Caco-2 (cell line): ENCODE results near the gene PACS1. TPM values are rescaled to one million over a fixed set of nuclear protein-coding genes. Genes with fewer than 3 reads are reported as not detected.
"Not testable (repeated sequence)": the region's sequence is repeated elsewhere in the genome, so short reads cannot be mapped to it uniquely, and the experiment has no call there.

Experiments used
- BruUV-seq: library from RNA; stranded (reverse); fragments of 400-500 nt; replicated peaks from 2 replicates; lab custom pipeline; 2021; lab: Mats Ljungman, UMichigan
- CTCF ChIA-PET: fragments of 300-600 bp; sonication (Branson Sonifier 250); formaldehyde crosslinking; loops from one replicate; lab custom pipeline; 2022; ENCODE audit warnings: antibody characterized with exemption; lab: Charles Lee
- POLR2A ChIA-PET: fragments of 300-600 bp; sonication (Branson Sonifier 250); formaldehyde crosslinking; loops from one replicate; lab custom pipeline; 2022; ENCODE audit warnings: antibody characterized with exemption; lab: Charles Lee
- DNase-seq, 2 experiments: peaks; one replicate each; pipeline versions ENCODE4 v3.0.0 to v3.0.0-alpha.2; 2020 to 2022
- H3K27me3 ChIP-seq: replicated peaks from 2 replicates; pipeline ENCODE4 v1.6.0; 2011; ENCODE audit warnings: low read length; ENCODE audit not compliant: control insufficient read depth, insufficient read depth
- H3K36me3 ChIP-seq: 2 replicates; pipeline ENCODE4 v1.5.1; 2011; ENCODE audit warnings: low read length; ENCODE audit not compliant: control insufficient read depth, insufficient read depth
- H3K4me1 ChIP-seq: fragments of 250-450 bp; sonication (Bioruptor Pico); 2 replicates; pipeline ENCODE4 v1.5.1; 2020; ENCODE audit warnings: mild to moderate bottlenecking
- H3K4me3 ChIP-seq: 2 replicates; pipeline ENCODE4 v1.5.1; 2011; ENCODE audit warnings: low read depth, mild to moderate bottlenecking, control low read depth, low read length
- H3K9me3 ChIP-seq: fragments of 250-450 bp; sonication (Bioruptor Pico); 2 replicates; pipeline ENCODE4 v1.5.1; 2020; ENCODE audit warnings: mild to moderate bottlenecking, moderate library complexity
- H3K27ac Mint-ChIP-seq: one replicate; pipeline ENCODE4 v1.8.0; 2022; ENCODE audit warnings: mixed read lengths; ENCODE audit not compliant: unreplicated experiment
- H3K27me3 Mint-ChIP-seq: one replicate; pipeline ENCODE4 v1.8.0; 2022; ENCODE audit warnings: mixed read lengths; ENCODE audit not compliant: insufficient read depth, unreplicated experiment
- H3K36me3 Mint-ChIP-seq: one replicate; pipeline ENCODE4 v1.8.0; 2022; ENCODE audit warnings: mild to moderate bottlenecking, mixed read lengths; ENCODE audit not compliant: insufficient read depth, unreplicated experiment
- H3K4me1 Mint-ChIP-seq: one replicate; pipeline ENCODE4 v1.8.0; 2022; ENCODE audit warnings: low read depth, mixed read lengths; ENCODE audit not compliant: unreplicated experiment
- H3K4me3 Mint-ChIP-seq: one replicate; pipeline ENCODE4 v1.8.0; 2022; ENCODE audit warnings: mild to moderate bottlenecking, moderate library complexity, mixed read lengths; ENCODE audit not compliant: unreplicated experiment
- H3K9me3 Mint-ChIP-seq: one replicate; pipeline ENCODE4 v1.8.0; 2022; ENCODE audit warnings: mixed read lengths; ENCODE audit not compliant: unreplicated experiment
- intact Hi-C: fragments of 100-400 bp; cut with micrococcal nuclease; formaldehyde crosslinking; loops from one replicate; pipeline ENCODE4 v1.10.0; 2022; ENCODE audit not compliant: unreplicated experiment
- total RNA-seq: library from RNA; stranded (reverse); gene quantifications from 2 replicates; pipeline ENCODE4 v1.2.3, GENCODE V29; 2022
- TF ChIP-seq, protein P1 (sequence below), 2 experiments: fragments of 200-600 bp in 1 of 2; IDR thresholded peaks; 1 replicate in 1 of 2; 2 replicates in 1 of 2; pipeline versions ENCODE4 v1.5.1 to v1.8.0; 2011 to 2022; ENCODE audit warnings: antibody characterized with exemption in 1 of 2, control low read depth in 1 of 2, inconsistent platforms in 1 of 2, low read depth in 1 of 2, low read length in 1 of 2, mild to moderate bottlenecking in 1 of 2, moderate library complexity in 1 of 2; ENCODE audit not compliant: insufficient read depth in 1 of 2, severe bottlenecking in 1 of 2, unreplicated experiment in 1 of 2

Gene PACS1
- total RNA-seq, 1 experiment from 2014 or later = 82.2 TPM

DNA sequence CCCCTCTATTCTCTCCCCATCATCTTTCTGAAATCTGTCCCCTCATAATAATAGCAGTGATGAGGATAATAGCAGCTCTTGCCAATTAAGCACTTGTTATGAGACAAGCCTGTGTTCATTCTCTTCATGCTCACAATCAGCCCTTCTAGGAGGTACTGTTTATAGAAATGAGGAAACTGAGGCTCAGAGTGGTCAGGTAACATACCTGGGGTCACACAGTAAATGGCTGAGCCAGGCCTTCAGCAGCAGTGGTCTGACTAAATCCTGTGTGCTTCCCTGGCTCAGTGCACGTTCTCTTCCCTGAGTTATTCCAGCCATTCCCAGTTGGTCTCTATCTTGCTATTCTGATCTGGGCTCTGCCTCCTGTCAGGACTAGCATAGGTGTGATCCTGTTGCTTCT is 204.1 kb downstream of the PACS1 start:
- no peak overlapping the region for H3K4me3 Mint-ChIP-seq
- TF ChIP-seq, protein P1, sequence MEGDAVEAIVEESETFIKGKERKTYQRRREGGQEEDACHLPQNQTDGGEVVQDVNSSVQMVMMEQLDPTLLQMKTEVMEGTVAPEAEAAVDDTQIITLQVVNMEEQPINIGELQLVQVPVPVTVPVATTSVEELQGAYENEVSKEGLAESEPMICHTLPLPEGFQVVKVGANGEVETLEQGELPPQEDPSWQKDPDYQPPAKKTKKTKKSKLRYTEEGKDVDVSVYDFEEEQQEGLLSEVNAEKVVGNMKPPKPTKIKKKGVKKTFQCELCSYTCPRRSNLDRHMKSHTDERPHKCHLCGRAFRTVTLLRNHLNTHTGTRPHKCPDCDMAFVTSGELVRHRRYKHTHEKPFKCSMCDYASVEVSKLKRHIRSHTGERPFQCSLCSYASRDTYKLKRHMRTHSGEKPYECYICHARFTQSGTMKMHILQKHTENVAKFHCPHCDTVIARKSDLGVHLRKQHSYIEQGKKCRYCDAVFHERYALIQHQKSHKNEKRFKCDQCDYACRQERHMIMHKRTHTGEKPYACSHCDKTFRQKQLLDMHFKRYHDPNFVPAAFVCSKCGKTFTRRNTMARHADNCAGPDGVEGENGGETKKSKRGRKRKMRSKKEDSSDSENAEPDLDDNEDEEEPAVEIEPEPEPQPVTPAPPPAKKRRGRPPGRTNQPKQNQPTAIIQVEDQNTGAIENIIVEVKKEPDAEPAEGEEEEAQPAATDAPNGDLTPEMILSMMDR (IDR thresholded peaks at IDR 0.05; ENCODE audit: insufficient read depth in 1 of 2, low read depth in 1 of 2, low read length in 1 of 2, severe bottlenecking in 1 of 2, unreplicated experiment in 1 of 2) = no peak
- H3K4me1 Mint-ChIP-seq = peaks cover 7% of the 10 kb centered on the region
- DNase-seq = no peak
- H3K9me3 ChIP-seq = no peaks in the 10 kb centered on the region
- POLR2A ChIA-PET = no interaction called here
- peaks cover 55% of the 10 kb centered on the region for H3K36me3 Mint-ChIP-seq
- no peaks in the 10 kb centered on the region for H3K27me3 ChIP-seq
- H3K36me3 ChIP-seq = peaks cover 5% of the 10 kb centered on the region
- H3K9me3 Mint-ChIP-seq = no peaks in the 10 kb centered on the region
- no peak overlapping the region for H3K4me3 ChIP-seq
- no peak overlapping the region for H3K27ac Mint-ChIP-seq
- CTCF ChIA-PET = no interaction called here
- H3K4me1 ChIP-seq = peaks cover 7% of the 10 kb centered on the region
- no TSS peak for BruUV-seq
- H3K27me3 Mint-ChIP-seq = no peaks in the 10 kb centered on the region
- intact Hi-C loops = no loop called here

DNA sequence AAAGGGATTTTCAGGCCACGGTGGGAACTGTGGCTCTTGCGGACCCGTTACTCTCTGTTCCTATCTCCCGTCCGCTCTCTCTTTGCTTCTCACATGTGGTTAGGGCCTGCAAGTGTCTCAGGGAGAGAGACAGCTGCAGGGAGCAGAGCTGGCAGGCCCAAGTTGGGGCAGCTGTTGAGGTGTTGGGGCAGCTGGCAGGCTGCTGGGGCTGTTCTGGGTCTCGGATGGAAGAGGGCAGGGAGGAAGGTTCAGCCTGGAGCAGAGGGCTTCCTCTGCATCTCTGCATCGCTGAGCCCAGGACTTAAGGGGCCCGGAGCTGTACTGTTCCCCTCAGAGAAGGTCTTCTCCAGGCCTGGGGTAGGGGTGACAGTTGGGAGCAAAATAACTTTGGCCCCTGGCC is 205.3 kb downstream of the PACS1 start:
- no peak overlapping the region for H3K27ac Mint-ChIP-seq

DNA sequence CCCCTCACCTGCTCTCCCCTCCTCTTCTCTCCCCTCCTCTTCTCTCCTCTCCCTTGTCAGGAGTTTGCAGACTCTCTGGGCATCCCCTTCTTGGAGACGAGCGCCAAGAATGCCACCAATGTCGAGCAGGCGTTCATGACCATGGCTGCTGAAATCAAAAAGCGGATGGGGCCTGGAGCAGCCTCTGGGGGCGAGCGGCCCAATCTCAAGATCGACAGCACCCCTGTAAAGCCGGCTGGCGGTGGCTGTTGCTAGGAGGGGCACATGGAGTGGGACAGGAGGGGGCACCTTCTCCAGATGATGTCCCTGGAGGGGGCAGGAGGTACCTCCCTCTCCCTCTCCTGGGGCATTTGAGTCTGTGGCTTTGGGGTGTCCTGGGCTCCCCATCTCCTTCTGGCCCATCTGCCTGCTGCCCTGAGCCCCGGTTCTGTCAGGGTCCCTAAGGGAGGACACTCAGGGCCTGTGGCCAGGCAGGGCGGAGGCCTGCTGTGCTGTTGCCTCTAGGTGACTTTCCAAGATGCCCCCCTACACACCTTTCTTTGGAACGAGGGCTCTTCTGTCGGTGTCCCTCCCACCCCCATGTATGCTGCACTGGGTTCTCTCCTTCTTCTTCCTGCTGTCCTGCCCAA is 206.0 kb downstream of the PACS1 start:
- ChIA-PET CTCF (no interaction called here), POLR2A (no interaction called here)
- H3K27me3 ChIP-seq = no peaks in the 10 kb centered on the region
- Mint-ChIP-seq H3K27ac (no peak overlapping the region), H3K36me3 (peaks cover 63% of the 10 kb centered on the region), H3K4me1 (peaks cover 18% of the 10 kb centered on the region), H3K4me3 (no peak overlapping the region), H3K9me3 (no peaks in the 10 kb centered on the region), H3K27me3 (no peaks in the 10 kb centered on the region)
- no TSS peak for BruUV-seq
- H3K9me3 ChIP-seq = no peaks in the 10 kb centered on the region
- peaks cover 7% of the 10 kb centered on the region for H3K4me1 ChIP-seq
- no peak overlapping the region for H3K4me3 ChIP-seq
- TF ChIP-seq, protein P1 (IDR thresholded peaks at IDR 0.05; ENCODE audit: insufficient read depth in 1 of 2, low read depth in 1 of 2, low read length in 1 of 2, severe bottlenecking in 1 of 2, unreplicated experiment in 1 of 2) = no peak
- DNase-seq = no peak
- intact Hi-C loops = no loop called here
- peaks cover 5% of the 10 kb centered on the region for H3K36me3 ChIP-seq

More for the DNA sequence above, 205.3 kb downstream of the PACS1 start:
- Mint-ChIP-seq H3K27me3 (no peaks in the 10 kb centered on the region), H3K9me3 (no peaks in the 10 kb centered on the region), H3K4me1 (peaks cover 13% of the 10 kb centered on the region), H3K4me3 (no peak overlapping the region), H3K36me3 (peaks cover 59% of the 10 kb centered on the region)
- TF ChIP-seq, protein P1 (IDR thresholded peaks at IDR 0.05; ENCODE audit: insufficient read depth in 1 of 2, low read depth in 1 of 2, low read length in 1 of 2, severe bottlenecking in 1 of 2, unreplicated experiment in 1 of 2) = no peak
- peaks cover 7% of the 10 kb centered on the region for H3K4me1 ChIP-seq
- ChIA-PET CTCF (no interaction called here), POLR2A (no interaction called here)
- intact Hi-C loops = no loop called here
- H3K4me3 ChIP-seq = no peak overlapping the region
- peaks cover 5% of the 10 kb centered on the region for H3K36me3 ChIP-seq
- BruUV-seq = no TSS peak
- no peak for DNase-seq
- no peaks in the 10 kb centered on the region for H3K27me3 ChIP-seq
- no peaks in the 10 kb centered on the region for H3K9me3 ChIP-seq

DNA sequence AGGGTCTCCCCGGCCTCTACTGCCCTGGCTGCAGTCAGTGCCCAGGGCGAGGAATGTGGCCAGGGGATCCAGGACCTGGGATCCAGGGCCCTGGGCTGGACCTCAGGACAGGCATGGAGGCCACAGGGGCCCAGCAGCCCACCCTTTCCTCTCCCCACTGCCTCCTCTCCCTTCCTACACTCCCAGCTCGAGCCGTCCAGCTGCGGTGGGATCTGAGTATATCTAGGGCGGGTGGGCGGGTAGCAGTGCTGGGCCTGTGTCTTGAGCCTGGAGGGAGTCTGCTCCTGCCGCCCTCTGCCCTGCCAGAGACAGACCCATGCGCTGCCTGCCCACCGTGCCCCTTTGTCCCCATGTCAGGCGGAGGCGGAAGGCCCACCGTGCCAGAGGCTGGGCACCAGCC is 206.5 kb downstream of the PACS1 start:
- H3K27me3 Mint-ChIP-seq, H3K4me3 ChIP-seq, H3K9me3 Mint-ChIP-seq, CTCF ChIA-PET, H3K9me3 ChIP-seq, H3K4me3 Mint-ChIP-seq, DNase-seq, H3K36me3 ChIP-seq, H3K4me1 ChIP-seq, BruUV-seq, POLR2A ChIA-PET, H3K27me3 ChIP-seq, H3K27ac Mint-ChIP-seq: not testable (repeated sequence)
- intact Hi-C loops = loop anchor here (1.0 kb wide), 1 partner anchor 8 kb away; the partner anchor contains the start of gene RAB1B
- peaks cover 23% of the 10 kb centered on the region for H3K4me1 Mint-ChIP-seq
- peaks cover 68% of the 10 kb centered on the region for H3K36me3 Mint-ChIP-seq

DNA sequence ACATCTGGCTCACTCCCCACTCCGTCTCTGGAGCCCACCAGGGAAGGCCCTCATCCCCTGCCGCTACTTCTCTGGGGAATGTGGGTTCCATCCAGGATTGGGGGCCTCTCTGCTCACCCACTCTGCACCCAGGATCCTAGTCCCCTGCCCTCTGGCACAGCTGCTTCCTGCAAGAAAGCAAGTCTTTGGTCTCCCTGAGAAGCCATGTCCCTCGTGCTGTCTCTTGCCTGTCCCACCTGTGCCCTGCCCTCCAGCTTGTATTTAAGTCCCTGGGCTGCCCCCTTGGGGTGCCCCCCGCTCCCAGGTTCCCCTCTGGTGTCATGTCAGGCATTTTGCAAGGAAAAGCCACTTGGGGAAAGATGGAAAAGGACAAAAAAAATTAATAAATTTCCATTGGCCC is 207.0 kb downstream of the PACS1 start:
- peak overlapping the region; percentile 73 for H3K4me3 Mint-ChIP-seq
- H3K27ac Mint-ChIP-seq, H3K27me3 Mint-ChIP-seq, H3K27me3 ChIP-seq, DNase-seq, H3K4me3 ChIP-seq, H3K9me3 Mint-ChIP-seq, H3K36me3 ChIP-seq, POLR2A ChIA-PET, H3K9me3 ChIP-seq: not testable (repeated sequence)
- H3K4me1 ChIP-seq = peaks cover 11% of the 10 kb centered on the region
- intact Hi-C loops = loop anchor here (1.0 kb wide), 1 partner anchor 9 kb away; the partner anchor contains the start of gene RAB1B
- CTCF ChIA-PET = interaction anchor here (0.6 kb wide), 1 partner anchor 59 kb away, joined by 9 read pairs; no protein-coding TSS in a partner anchor
- BruUV-seq = TSS peak; percentile 42
- H3K36me3 Mint-ChIP-seq = peaks cover 67% of the 10 kb centered on the region
- H3K4me1 Mint-ChIP-seq = peaks cover 26% of the 10 kb centered on the region
